Testis (tissue), 2 donors: ENCODE data around the gene ARFRP1.

Experiments
- POLR2A ChIP-seq: fragments of 450-650 bp; IDR thresholded peaks from one replicate; pipeline ENCODE4 v1.6.1; 2017; ENCODE audit warnings: antibody characterized with exemption, mild to moderate bottlenecking, moderate library complexity
- TF ChIP-seq, protein P1 (sequence below), 3 experiments: fragments of 450-650 bp in 2 of 3; fragments of 200-600 bp in 1 of 3; sonication (generic) in 1 of 3; IDR thresholded peaks; one replicate each; pipeline ENCODE4 v1.5.1; 2016 to 2019; ENCODE audit warnings: antibody characterized with exemption in 3 of 3, mild to moderate bottlenecking in 2 of 3, moderate library complexity in 1 of 3

DNA sequence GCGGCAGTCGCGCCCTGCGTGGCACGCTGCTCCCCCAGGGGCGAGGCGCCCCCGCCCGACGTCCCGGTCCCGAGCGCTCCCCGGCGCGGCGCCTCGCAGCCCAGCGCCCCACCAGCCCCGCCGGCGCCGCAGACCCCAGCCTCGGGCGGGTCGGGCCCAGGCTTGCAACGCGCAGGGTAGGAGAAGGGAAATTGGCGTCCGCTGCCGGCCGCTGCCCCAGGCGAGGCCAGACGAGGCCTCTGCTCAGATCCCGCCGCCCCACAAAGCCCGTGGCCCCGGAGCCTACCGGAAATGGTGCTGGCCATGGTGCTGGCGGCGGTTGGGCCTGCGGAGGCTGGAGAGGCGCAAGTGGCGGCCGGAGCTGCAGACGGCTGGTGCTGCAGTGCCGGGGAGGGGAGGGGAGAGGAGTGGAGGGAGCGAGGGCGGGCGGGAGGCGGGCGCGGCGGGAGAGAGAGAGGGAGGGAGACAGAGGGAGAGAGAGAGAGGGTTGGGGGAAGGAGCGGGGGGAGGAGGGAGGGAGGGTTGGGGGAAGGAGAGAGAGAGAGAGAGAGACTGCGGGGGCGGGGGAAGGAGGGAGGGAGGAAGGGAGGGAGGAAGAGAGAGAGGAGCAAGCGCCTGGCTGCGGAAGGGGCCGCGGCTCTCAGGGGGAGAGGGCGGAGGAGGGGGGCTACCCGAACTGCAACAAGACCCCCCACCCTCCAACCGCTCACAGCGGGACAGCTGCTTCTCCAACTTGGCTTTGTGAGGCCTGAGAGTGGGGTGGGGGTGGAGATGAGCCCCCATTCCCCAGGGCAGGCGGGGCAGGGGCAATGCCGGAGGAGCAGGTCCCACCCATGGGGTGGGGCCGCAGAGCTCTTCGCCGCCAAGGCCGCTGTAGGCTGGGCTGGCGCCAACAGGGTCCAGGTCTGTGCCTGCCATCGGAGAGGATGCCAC, 54.5 kb downstream of the ARFRP1 start, which contains the start of gene STMN3:
- no peak for TF ChIP-seq POLR2A
- TF ChIP-seq, protein P1, sequence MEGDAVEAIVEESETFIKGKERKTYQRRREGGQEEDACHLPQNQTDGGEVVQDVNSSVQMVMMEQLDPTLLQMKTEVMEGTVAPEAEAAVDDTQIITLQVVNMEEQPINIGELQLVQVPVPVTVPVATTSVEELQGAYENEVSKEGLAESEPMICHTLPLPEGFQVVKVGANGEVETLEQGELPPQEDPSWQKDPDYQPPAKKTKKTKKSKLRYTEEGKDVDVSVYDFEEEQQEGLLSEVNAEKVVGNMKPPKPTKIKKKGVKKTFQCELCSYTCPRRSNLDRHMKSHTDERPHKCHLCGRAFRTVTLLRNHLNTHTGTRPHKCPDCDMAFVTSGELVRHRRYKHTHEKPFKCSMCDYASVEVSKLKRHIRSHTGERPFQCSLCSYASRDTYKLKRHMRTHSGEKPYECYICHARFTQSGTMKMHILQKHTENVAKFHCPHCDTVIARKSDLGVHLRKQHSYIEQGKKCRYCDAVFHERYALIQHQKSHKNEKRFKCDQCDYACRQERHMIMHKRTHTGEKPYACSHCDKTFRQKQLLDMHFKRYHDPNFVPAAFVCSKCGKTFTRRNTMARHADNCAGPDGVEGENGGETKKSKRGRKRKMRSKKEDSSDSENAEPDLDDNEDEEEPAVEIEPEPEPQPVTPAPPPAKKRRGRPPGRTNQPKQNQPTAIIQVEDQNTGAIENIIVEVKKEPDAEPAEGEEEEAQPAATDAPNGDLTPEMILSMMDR (IDR thresholded peaks at IDR 0.05), result no peak
